AG10803 (cell line): ENCODE results near the gene C3orf22.

ENCODE experiments used
- DNase-seq: peaks from one replicate; pipeline ENCODE4 v3.0.0; 2010; ENCODE audit warnings: low read depth
- H3K4me3 ChIP-seq: 2 replicates; pipeline ENCODE4 v1.5.1; 2011; ENCODE audit warnings: mild to moderate bottlenecking, low read length, control low read depth
- TF ChIP-seq, protein P1 (sequence below): conservative IDR thresholded peaks from 2 replicates; pipeline ENCODE4 v1.5.1; 2011; ENCODE audit warnings: mild to moderate bottlenecking, low read length, control low read depth, inconsistent platforms

Gene C3orf22

DNA sequence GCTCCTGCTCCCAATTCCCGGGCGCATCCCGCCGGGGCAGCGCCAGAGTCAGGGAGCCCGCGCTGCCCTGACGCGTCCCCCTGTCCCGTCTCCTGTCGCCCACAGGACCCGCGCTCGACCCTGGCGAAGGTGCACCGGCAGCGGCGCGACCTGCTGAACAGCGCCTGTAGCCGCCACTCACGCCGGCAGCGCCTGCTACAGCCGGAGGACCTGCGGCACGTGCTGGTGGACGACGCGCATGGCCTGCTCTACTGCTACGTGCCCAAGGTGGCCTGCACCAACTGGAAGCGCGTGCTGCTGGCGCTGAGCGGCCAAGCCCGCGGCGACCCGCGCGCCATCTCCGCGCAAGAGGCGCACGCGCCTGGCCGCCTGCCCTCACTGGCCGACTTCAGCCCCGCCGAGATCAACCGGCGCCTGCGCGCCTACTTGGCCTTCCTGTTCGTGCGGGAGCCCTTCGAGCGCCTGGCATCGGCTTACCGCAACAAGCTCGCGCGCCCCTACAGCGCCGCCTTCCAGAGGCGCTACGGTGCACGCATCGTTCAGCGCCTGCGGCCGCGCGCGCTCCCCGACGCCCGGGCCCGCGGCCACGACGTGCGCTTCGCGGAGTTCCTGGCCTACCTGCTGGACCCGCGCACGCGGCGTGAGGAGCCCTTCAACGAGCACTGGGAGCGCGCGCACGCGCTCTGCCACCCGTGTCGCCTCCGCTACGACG lies 16.9 kb downstream of the C3orf22 start:
- TF ChIP-seq, protein P1, sequence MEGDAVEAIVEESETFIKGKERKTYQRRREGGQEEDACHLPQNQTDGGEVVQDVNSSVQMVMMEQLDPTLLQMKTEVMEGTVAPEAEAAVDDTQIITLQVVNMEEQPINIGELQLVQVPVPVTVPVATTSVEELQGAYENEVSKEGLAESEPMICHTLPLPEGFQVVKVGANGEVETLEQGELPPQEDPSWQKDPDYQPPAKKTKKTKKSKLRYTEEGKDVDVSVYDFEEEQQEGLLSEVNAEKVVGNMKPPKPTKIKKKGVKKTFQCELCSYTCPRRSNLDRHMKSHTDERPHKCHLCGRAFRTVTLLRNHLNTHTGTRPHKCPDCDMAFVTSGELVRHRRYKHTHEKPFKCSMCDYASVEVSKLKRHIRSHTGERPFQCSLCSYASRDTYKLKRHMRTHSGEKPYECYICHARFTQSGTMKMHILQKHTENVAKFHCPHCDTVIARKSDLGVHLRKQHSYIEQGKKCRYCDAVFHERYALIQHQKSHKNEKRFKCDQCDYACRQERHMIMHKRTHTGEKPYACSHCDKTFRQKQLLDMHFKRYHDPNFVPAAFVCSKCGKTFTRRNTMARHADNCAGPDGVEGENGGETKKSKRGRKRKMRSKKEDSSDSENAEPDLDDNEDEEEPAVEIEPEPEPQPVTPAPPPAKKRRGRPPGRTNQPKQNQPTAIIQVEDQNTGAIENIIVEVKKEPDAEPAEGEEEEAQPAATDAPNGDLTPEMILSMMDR, result no peak
- DNase-seq, result no peak
- H3K4me3 ChIP-seq, result no peak overlapping the region

DNA sequence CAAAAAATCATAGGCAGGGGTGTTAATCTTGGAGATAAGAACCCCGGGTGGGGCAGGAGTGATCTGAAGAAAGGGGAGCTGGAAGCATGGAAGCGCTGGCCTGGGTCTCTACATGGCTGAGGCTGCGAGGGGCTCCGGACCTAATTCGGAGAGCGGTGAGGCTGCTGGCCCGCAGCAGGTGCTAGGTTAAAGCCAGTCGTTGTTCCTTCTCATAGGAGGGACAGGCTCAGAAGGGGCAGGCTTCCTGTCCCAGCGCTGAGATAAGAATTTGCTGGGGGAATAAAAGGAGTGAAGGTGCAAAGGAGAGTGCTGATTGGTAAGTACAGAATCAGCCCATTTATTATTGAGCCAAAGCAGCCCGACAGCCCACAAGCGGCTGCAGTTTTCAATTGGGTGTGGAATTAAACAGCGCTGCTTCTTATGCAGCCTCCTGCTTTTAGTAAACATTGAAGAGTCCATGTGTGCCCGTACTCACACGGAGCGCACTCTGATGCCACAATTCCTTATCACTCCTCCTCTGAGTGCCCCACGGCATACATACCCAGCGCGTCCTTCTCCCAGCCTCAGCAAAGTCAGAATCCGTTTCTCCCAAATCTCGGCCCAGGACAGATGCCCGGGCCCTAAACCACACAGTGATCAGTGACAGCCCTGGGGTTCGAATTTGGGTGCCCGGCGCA lies 17.6 kb downstream of the C3orf22 start:
- TF ChIP-seq, protein P1, result no peak
- no peak for DNase-seq
- no peak overlapping the region for H3K4me3 ChIP-seq

DNA sequence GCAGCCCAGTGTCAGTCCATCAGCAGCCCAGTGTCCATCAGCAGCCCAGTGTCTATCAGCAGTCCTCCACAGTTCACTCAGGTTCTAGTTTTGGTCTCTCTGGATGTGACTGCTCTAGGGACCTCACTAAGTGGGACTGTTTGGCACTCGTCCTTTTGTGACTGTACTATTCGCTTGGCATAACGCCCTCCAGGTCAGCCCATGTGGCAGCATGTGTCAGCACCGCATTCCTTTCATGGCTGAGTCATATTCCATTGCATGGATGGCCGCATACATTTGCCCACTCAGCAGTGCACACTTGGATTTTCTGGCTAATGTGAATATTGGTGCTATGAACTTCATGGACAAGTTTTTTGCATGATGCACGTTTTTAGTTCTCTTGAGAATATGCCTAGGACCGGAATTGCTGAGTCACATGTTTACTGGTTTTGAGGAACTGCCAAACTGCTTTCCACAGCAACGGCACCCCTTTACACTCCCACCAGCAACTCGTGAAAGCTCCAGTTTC lies 18.3 kb downstream of the C3orf22 start:
- TF ChIP-seq, protein P1, result no peak
- peak; percentile 96 for DNase-seq
- H3K4me3 ChIP-seq, result no peak overlapping the region

DNA sequence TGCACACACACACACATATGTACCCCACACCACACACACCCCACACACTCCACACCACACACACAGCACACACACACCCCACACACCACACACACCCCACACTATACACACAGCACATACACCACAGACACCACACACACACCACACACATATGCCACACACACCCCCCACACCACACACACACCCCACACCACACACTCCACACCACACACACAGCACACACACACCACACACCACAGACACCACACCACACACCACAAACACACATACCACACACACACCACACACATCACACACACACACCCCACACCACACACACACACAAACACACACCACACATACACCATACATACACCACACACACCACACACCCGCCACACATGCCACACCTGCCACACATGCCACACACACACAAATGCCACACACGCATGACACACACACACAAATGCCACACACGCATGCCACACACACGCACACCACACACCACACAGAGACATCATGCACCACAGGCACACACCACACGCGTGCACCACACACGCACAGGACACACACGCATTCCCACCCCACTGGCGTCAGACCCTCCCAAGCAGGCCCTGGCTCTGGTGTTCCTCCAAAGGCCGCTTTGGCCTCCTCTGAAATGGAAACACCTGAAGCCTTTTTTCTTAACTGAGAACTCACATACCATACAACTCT lies 19.0 kb downstream of the C3orf22 start:
- H3K4me3 ChIP-seq, result no peak overlapping the region
- no peak for DNase-seq
- TF ChIP-seq, protein P1, result no peak

DNA sequence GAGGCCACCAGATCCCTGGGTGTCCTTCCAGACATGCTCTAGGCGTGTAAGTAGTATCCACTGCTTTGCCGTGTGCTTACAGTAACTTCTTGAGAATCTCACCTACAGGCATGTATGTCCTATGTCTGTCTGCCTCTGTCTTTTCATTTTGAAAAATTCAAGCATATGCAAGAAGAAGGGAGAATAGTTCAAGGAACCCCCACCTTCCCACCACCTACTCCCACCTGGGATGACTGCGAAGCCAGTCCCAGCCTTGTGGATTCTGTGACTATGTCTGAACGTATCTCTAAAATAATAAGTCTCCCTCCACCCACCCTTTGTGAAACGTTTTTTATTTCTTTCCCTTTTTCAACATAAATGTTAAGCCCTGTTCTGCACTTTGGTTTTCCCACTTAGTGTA lies 19.8 kb downstream of the C3orf22 start:
- TF ChIP-seq, protein P1, result no peak
- no peak for DNase-seq
- no peak overlapping the region for H3K4me3 ChIP-seq

DNA sequence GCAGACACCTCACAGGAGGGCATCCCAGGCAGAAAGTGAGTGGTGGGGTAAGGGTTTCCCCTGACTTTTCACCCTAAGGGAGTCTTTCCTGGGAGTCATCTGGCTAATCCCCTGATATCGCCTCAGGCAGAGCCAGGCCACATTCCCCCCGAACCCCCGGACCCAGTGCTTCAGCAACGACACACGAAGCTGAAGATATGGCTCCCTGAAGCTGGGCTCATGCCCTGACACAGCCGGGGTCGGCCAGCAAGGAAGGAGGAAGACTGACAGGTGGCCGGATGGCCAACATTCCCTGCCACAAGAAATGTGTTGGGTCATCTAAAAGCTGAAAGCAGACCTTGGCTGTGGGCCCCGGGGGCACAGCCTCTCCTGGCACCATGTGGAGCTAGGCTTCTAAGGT lies 20.4 kb downstream of the C3orf22 start:
- TF ChIP-seq, protein P1, result no peak
- no peak overlapping the region for H3K4me3 ChIP-seq
- no peak for DNase-seq
